ENCODE measurements around the gene SLC38A1. TPM values are rescaled to one million over a fixed set of nuclear protein-coding genes. Genes with fewer than 3 reads are reported as not detected.
A peak's percentile ranks its signal among the peaks of the same experiment; 100 is the strongest.

Gene SLC38A1
- total RNA-seq, 1 experiment from 2014 or later = 155 TPM

DNA sequence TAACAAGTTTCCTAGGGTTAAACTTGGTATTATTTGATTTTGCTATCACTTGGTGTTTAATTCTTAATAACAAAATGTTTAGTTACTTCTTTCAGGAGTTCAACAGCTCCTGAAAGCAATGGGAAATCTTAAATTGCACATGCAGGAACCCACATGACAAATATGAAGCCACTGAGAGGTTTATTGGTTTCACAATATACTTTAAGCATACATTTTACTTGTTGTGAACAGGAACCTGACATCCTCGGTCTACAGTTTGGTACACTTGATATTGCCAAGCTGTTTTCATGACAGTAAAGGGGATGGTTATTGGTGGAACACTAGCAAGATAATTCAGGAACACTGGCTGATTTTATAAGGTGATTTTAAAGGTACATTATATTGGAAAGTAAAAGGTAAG is 46.2 kb downstream of the SLC38A1 start:
- Histone ChIP-seq H3K27me3 (ENCODE audit: insufficient read depth, low read length) (no peaks in the 10 kb centered on the region), H3K9me2 (ENCODE audit: insufficient read depth) (no peaks in the 10 kb centered on the region), H3K4me2 (ENCODE audit: low read length) (no peak overlapping the region), H3K36me3 (ENCODE audit: control insufficient read depth in 1 of 2, insufficient read depth in 2 of 2, low read length in 2 of 2) (peaks cover 0 to 19% of the 10 kb centered on the region in 2 experiments; a peak in 1 of 4 replicates), H3K9ac (ENCODE audit: low read length) (no peak overlapping the region), H3K79me2 (ENCODE audit: insufficient read depth, low read length) (peaks cover 87% of the 10 kb centered on the region), H3K4me3 (replicated peaks in 1 of 2; ENCODE audit: low read depth in 1 of 2, low read length in 2 of 2) (no peak overlapping the region), H4K20me1 (ENCODE audit: insufficient read depth) (peaks cover 3% of the 10 kb centered on the region; the same call in 1 of the 2 replicates), H3K4me1 (ENCODE audit: control insufficient read depth in 1 of 2, insufficient read depth in 2 of 2, low read length in 2 of 2) (peaks cover 29 to 47% of the 10 kb centered on the region in 2 experiments), H3K27ac (ENCODE audit: low read depth, low read length) (no peak overlapping the region), H3K9me3 (ENCODE audit: control insufficient read depth in 1 of 2, insufficient read depth in 1 of 2, low read depth in 1 of 2, low read length in 2 of 2) (no peaks in the 10 kb centered on the region), H2AFZ (ENCODE audit: low read depth, low read length, poor library complexity, severe bottlenecking) (no peak overlapping the region)
- no peak for DNase-seq (ENCODE audit: low read depth, low spot score)
- CTCF ChIA-PET = no interaction called here
- POLR2A ChIA-PET = no interaction called here
- BruUV-seq (replicated peaks) = no TSS peak
- no peak for TF ChIP-seq CBX3 (IDR thresholded peaks at IDR 0.05; ENCODE audit: low read depth)
- TF ChIP-seq EZH2 (IDR thresholded peaks at IDR 0.05) = no peak
- RAD21 ChIA-PET (ENCODE audit: low non-redundant PET in 1 of 2, low total read pairs in 2 of 2, uncharacterized antibody in 2 of 2, unreplicated experiment in 2 of 2) = no interaction called here
- intact Hi-C loops (cut with micrococcal nuclease) = no loop called here
- no peak for ATAC-seq

DNA sequence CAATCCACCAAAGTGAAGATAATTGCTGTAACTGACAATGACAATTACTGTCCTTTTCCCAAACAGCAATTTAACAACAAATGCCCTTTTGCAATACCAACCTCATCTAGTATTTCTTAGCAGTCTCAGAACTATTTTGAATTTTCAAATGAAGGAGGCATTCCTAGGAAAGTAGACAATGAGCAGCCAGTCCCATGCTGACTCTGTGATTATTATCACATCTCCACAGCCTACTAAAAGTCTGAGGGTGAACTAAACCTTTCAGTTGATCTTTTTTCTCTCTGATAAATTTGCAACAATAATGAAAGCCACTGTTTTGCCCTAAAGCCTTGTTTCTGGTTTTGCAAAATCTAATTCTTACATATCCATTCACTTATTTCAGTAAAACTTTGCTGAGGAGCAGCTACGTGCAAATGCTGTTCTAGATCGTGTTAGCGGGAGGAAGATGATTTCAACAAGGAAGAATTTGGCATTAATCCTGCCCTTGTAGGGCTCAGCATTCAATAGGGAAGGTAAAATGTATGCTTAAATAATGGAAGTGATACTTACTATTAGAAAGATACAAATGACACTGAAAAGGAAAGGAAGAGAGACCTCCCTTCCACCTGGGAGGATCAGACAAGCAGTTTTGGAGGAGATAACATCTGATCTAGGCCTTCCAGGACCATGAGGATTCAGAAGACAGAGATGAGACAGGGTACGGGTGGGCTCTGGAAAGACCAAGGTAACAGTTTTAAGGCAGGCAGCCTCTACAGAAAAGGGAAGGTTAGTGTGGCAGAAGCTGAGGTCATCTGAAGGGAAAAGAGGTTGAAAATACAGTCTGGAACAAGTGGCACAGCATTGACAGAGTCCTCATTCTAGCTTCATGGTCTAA is 47.4 kb downstream of the SLC38A1 start:
- TF ChIP-seq POLR2AphosphoS5 (IDR thresholded peaks at IDR 0.05; ENCODE audit: low read depth, low read length) = no peak
- TF ChIP-seq FOSL1 (IDR thresholded peaks at IDR 0.05; ENCODE audit: low read depth) = no peak
- TF ChIP-seq JUND (IDR thresholded peaks at IDR 0.05) = no peak
- H3K36me3 ChIP-seq (ENCODE audit: control insufficient read depth in 1 of 2, insufficient read depth in 2 of 2, low read length in 2 of 2) = peaks cover 0 to 19% of the 10 kb centered on the region in 2 experiments; a peak in 1 of 4 replicates
- no peak overlapping the region for H3K4me3 ChIP-seq (replicated peaks in 1 of 2; ENCODE audit: low read depth in 1 of 2, low read length in 2 of 2)
- no peaks in the 10 kb centered on the region for H3K9me2 ChIP-seq (ENCODE audit: insufficient read depth)
- intact Hi-C loops (cut with micrococcal nuclease) = no loop called here
- ChIA-PET RAD21 (ENCODE audit: low non-redundant PET in 1 of 2, low total read pairs in 2 of 2, uncharacterized antibody in 2 of 2, unreplicated experiment in 2 of 2) (no interaction called here), POLR2A (no interaction called here), CTCF (no interaction called here)
- H3K9ac ChIP-seq (ENCODE audit: low read length) = no peak overlapping the region
- no peaks in the 10 kb centered on the region for H3K9me3 ChIP-seq (ENCODE audit: control insufficient read depth in 1 of 2, insufficient read depth in 1 of 2, low read depth in 1 of 2, low read length in 2 of 2)
- H4K20me1 ChIP-seq (ENCODE audit: insufficient read depth) = peaks cover 3% of the 10 kb centered on the region; the same call in 1 of the 2 replicates
- peaks cover 29 to 47% of the 10 kb centered on the region in 2 experiments for H3K4me1 ChIP-seq (ENCODE audit: control insufficient read depth in 1 of 2, insufficient read depth in 2 of 2, low read length in 2 of 2)
- no peak overlapping the region for H3K27ac ChIP-seq (ENCODE audit: low read depth, low read length)
- no peak for DNase-seq (ENCODE audit: low read depth, low spot score)
- no peak for ATAC-seq
- no peaks in the 10 kb centered on the region for H3K27me3 ChIP-seq (ENCODE audit: insufficient read depth, low read length)
- H2AFZ ChIP-seq (ENCODE audit: low read depth, low read length, poor library complexity, severe bottlenecking) = no peak overlapping the region
- peak overlapping the region; percentile 42 for H3K4me2 ChIP-seq (ENCODE audit: low read length)
- peaks cover 91% of the 10 kb centered on the region for H3K79me2 ChIP-seq (ENCODE audit: insufficient read depth, low read length)
- no TSS peak for BruUV-seq (replicated peaks)

Measured in HCT116 (cell line).